Measurements from ENCODE around the gene C16orf95.
"Not testable (repeated sequence)": the region's sequence is repeated elsewhere in the genome, so short reads cannot be mapped to it uniquely, and the experiment has no call there.

Gene C16orf95

GRCh38 chr16:87345726-87346424, 28.7 kb upstream of the C16orf95 start:
- DNase-seq = no peak

- DNase-seq = no peak
Measured at GRCh38 chr16:87344931-87345631, 27.9 kb upstream of the C16orf95 start.

GRCh38 chr16:87344165-87344930, 27.2 kb upstream of the C16orf95 start:
- DNase-seq = no peak

GRCh38 chr16:87343753-87344050, 26.5 kb upstream of the C16orf95 start:
- no peak for DNase-seq

GRCh38 chr16:87342978-87343752, 26.0 kb upstream of the C16orf95 start:
- no peak for DNase-seq

GRCh38 chr16:87342504-87342903, 25.3 kb upstream of the C16orf95 start:
- no peak for DNase-seq

GRCh38 chr16:87340198-87340597, 23.0 kb upstream of the C16orf95 start:
- DNase-seq = no peak

- DNase-seq = not testable (repeated sequence)
Measured at GRCh38 chr16:87339724-87340105, 22.5 kb upstream of the C16orf95 start.

- DNase-seq = no peak
Measured at GRCh38 chr16:87339086-87339723, 22.0 kb upstream of the C16orf95 start.

- no peak for DNase-seq
Measured at GRCh38 chr16:87338155-87338765, 21.1 kb upstream of the C16orf95 start.

- no peak for DNase-seq
Measured at GRCh38 chr16:87337262-87337771, 20.1 kb upstream of the C16orf95 start.

- DNase-seq = no peak
Measured at GRCh38 chr16:87336434-87337240, 19.4 kb upstream of the C16orf95 start.

GRCh38 chr16:87335625-87336433, 18.6 kb upstream of the C16orf95 start:
- DNase-seq = no peak

- no peak for DNase-seq
Measured at GRCh38 chr16:87334651-87335624, 17.7 kb upstream of the C16orf95 start.

GRCh38 chr16:87333581-87334331, 16.6 kb upstream of the C16orf95 start:
- DNase-seq = no peak

- peak; percentile 20 to 65 for DNase-seq
Measured at GRCh38 chr16:87333101-87333500, 15.9 kb upstream of the C16orf95 start.

GRCh38 chr16:87332150-87332549, 15.0 kb upstream of the C16orf95 start:
- no peak for DNase-seq

- DNase-seq = no peak
Measured at GRCh38 chr16:87331241-87331801, 14.1 kb upstream of the C16orf95 start.

Data from hippocampal formation (tissue), 2 donors.